Natural killer cell (primary cell): ENCODE measurements around the gene ARRDC3. TPM values are rescaled to one million over a fixed set of nuclear protein-coding genes. Genes with fewer than 3 reads are reported as not detected.
A peak's percentile ranks its signal among the peaks of the same experiment; 100 is the strongest.

ENCODE experiments used
- ATAC-seq, 3 donors: fragments of 150-1000 bp in 2 of 3; fragments of 200-7000 bp in 1 of 3; cut with Tn5 transposase; 1 replicate in 1 of 3; 2 replicates in 2 of 3; pipeline ENCODE4 v1.10.0; 2021; ENCODE audit warnings: mild to moderate bottlenecking in 2 of 3, moderate library complexity in 2 of 3
- DNase-seq, 2 donors: peaks; one replicate each; pipeline versions ENCODE4 v3.0.0 to v3.0.0-alpha.2; 2013 to 2021; ENCODE audit warnings: mixed read lengths in 1 of 2
- H3K27ac ChIP-seq: one replicate; pipeline ENCODE4 v1.5.1; 2013; ENCODE audit warnings: mild to moderate bottlenecking, low read length
- H3K27me3 ChIP-seq: one replicate; pipeline ENCODE4 v1.6.1; 2013; ENCODE audit warnings: low read length; ENCODE audit not compliant: control insufficient read depth, insufficient read depth
- H3K36me3 ChIP-seq: one replicate; pipeline ENCODE4 v1.6.1; 2013; ENCODE audit warnings: low read length; ENCODE audit not compliant: control insufficient read depth, insufficient read depth
- H3K4me1 ChIP-seq: one replicate; pipeline ENCODE4 v1.6.1; 2013; ENCODE audit warnings: low read length; ENCODE audit not compliant: control insufficient read depth, insufficient read depth
- H3K4me3 ChIP-seq: one replicate; pipeline ENCODE4 v1.5.1; 2013; ENCODE audit warnings: low read length
- H3K9me3 ChIP-seq: one replicate; pipeline ENCODE4 v1.6.1; 2013; ENCODE audit warnings: low read length; ENCODE audit not compliant: control insufficient read depth, insufficient read depth
- H3K27ac Mint-ChIP-seq, 2 donors: one replicate each; pipeline ENCODE4 v1.8.0; 2022; ENCODE audit warnings: mild to moderate bottlenecking in 2 of 2, mixed read lengths in 2 of 2, moderate library complexity in 1 of 2
- H3K27me3 Mint-ChIP-seq, 2 donors: one replicate each; pipeline ENCODE4 v1.8.0; 2022; ENCODE audit warnings: low read depth in 2 of 2, mixed read lengths in 2 of 2
- H3K36me3 Mint-ChIP-seq: one replicate; pipeline ENCODE4 v1.8.0; 2022; ENCODE audit warnings: mixed read lengths
- H3K4me1 Mint-ChIP-seq, 2 donors: one replicate each; pipeline ENCODE4 v1.8.0; 2022; ENCODE audit warnings: mixed read lengths in 2 of 2
- H3K4me3 Mint-ChIP-seq: one replicate; pipeline ENCODE4 v1.8.0; 2022; ENCODE audit warnings: mild to moderate bottlenecking, moderate library complexity, mixed read lengths
- H3K9me3 Mint-ChIP-seq, 2 donors: one replicate each; pipeline ENCODE4 v1.8.0; 2022; ENCODE audit warnings: mixed read lengths in 2 of 2
- WGBS: methylation state at CpG from one replicate; pipeline ENCODE4 v1.1.7; 2013; ENCODE audit warnings: missing lambda C conversion rate; ENCODE audit not compliant: insufficient coverage; 5-methylcytosine and 5-hydroxymethylcytosine counted together
- intact Hi-C: fragments of 100-400 bp; cut with micrococcal nuclease; formaldehyde crosslinking; loops from one replicate; pipeline ENCODE4 v1.14.2; 2022
- total RNA-seq, 4 donors: library from RNA; stranded (reverse); fragments of 120-200 nt in 1 of 4; gene quantifications; one replicate each; pipeline versions ENCODE4 v1.2.3 to v1.2.4, GENCODE V29; 2013 to 2022
- TF ChIP-seq, protein P1 (sequence below): fragments of 200-600 bp; IDR thresholded peaks from one replicate; pipeline ENCODE4 v1.8.0; 2022; ENCODE audit warnings: antibody characterized with exemption

ARRDC3 gene
- total RNA-seq, 3 donors from 2014 or later (not counting 1 experiment from before 2014, with no cell fraction given) = 117 to 375 (median 133) TPM

DNA sequence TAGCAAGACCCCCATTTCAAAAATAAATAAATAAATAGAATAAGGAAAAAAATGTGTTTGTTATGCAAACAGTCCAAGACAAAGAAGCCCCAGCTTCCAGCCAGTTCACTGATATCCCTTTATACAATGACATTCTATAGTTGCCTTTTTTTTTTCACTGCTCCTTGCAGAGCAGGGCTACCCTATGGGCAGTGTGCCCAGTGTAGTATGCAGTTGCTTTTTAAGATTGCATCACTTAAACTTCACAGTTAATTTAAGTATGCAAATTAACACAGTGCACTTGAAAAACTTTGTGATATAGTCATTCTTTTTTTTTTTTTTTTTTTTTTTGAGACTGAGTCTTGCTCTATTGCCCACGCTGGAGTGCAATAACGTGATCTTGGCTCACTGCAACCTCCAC, 40.8 kb upstream of the ARRDC3 start:
- peaks cover 0 to 3% of the 10 kb centered on the region in 2 donors for H3K9me3 Mint-ChIP-seq
- no peak overlapping the region for H3K4me3 Mint-ChIP-seq
- Histone ChIP-seq H3K4me1 (no peaks in the 10 kb centered on the region), H3K4me3 (no peak overlapping the region), H3K27ac (no peak overlapping the region), H3K9me3 (peaks cover 1% of the 10 kb centered on the region), H3K36me3 (no peaks in the 10 kb centered on the region), H3K27me3 (no peaks in the 10 kb centered on the region)
- WGBS = 100% methylated on average over 2 of the region's 2 CpGs
- DNase-seq = no peak
- peaks cover 30 to 31% of the 10 kb centered on the region in 2 donors for H3K4me1 Mint-ChIP-seq
- no peaks in the 10 kb centered on the region for H3K27me3 Mint-ChIP-seq
- intact Hi-C loops = no loop called here
- TF ChIP-seq, protein P1, sequence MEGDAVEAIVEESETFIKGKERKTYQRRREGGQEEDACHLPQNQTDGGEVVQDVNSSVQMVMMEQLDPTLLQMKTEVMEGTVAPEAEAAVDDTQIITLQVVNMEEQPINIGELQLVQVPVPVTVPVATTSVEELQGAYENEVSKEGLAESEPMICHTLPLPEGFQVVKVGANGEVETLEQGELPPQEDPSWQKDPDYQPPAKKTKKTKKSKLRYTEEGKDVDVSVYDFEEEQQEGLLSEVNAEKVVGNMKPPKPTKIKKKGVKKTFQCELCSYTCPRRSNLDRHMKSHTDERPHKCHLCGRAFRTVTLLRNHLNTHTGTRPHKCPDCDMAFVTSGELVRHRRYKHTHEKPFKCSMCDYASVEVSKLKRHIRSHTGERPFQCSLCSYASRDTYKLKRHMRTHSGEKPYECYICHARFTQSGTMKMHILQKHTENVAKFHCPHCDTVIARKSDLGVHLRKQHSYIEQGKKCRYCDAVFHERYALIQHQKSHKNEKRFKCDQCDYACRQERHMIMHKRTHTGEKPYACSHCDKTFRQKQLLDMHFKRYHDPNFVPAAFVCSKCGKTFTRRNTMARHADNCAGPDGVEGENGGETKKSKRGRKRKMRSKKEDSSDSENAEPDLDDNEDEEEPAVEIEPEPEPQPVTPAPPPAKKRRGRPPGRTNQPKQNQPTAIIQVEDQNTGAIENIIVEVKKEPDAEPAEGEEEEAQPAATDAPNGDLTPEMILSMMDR = no peak
- no peaks in the 10 kb centered on the region for H3K36me3 Mint-ChIP-seq
- no peak for ATAC-seq
- no peak overlapping the region for H3K27ac Mint-ChIP-seq

GRCh38 chr5:91420879-91421278, 37.8 kb upstream of the ARRDC3 start:
- H3K9me3 Mint-ChIP-seq = peaks cover 0 to 3% of the 10 kb centered on the region in 2 donors
- no peaks in the 10 kb centered on the region for H3K36me3 ChIP-seq
- intact Hi-C loops = no loop called here
- H3K4me3 Mint-ChIP-seq = no peak overlapping the region
- H3K27me3 ChIP-seq = no peaks in the 10 kb centered on the region
- no peaks in the 10 kb centered on the region for H3K4me1 ChIP-seq
- H3K4me3 ChIP-seq = no peak overlapping the region
- H3K4me1 Mint-ChIP-seq = peaks cover 26 to 29% of the 10 kb centered on the region in 2 donors
- H3K27ac ChIP-seq = no peak overlapping the region
- peak overlapping the region in 1 of 2 donors; percentile 24 for H3K27ac Mint-ChIP-seq
- WGBS = 100% methylated on average over 1 of the region's 3 CpGs
- DNase-seq (no peak), ATAC-seq (no peak)
- no peaks in the 10 kb centered on the region for H3K36me3 Mint-ChIP-seq
- no peaks in the 10 kb centered on the region for H3K9me3 ChIP-seq
- TF ChIP-seq, protein P1 = no peak
- no peaks in the 10 kb centered on the region for H3K27me3 Mint-ChIP-seq

- 55% methylated on average over 6 of the region's 9 CpGs for WGBS
- peaks cover 26 to 29% of the 10 kb centered on the region in 2 donors for H3K4me1 Mint-ChIP-seq
- H3K36me3 ChIP-seq = no peaks in the 10 kb centered on the region
- DNase-seq (peak; percentile 67 to 86), ATAC-seq (peak; percentile 64 to 82 (median 68))
- no peak overlapping the region for H3K4me3 ChIP-seq
- no peaks in the 10 kb centered on the region for H3K27me3 Mint-ChIP-seq
- peak overlapping the region; percentile 47 for H3K4me3 Mint-ChIP-seq
- TF ChIP-seq, protein P1 = peak; percentile 88
- no peaks in the 10 kb centered on the region for H3K36me3 Mint-ChIP-seq
- H3K27ac ChIP-seq = no peak overlapping the region
- intact Hi-C loops = loop anchor here (1.0 to 2.0 kb wide), 5 partner anchors 35 to 553 kb away; no protein-coding TSS in a partner anchor
- H3K27me3 ChIP-seq = no peaks in the 10 kb centered on the region
- H3K27ac Mint-ChIP-seq = no peak overlapping the region
- H3K4me1 ChIP-seq = no peaks in the 10 kb centered on the region
- no peaks in the 10 kb centered on the region for H3K9me3 ChIP-seq
- H3K9me3 Mint-ChIP-seq = peaks cover 0 to 3% of the 10 kb centered on the region in 2 donors
These were observed 36.7 kb upstream of the ARRDC3 start for GRCh38 chr5:91419571-91420537.
